K562 (cell line): ENCODE results near the gene AGO1. TPM values are rescaled to one million over a fixed set of nuclear protein-coding genes. Genes with fewer than 3 reads are reported as not detected.

Experiments used
- ATAC-seq: fragments of 200-7000 bp; cut with Tn5 transposase; 3 replicates; pipeline ENCODE4 v1.9.1; 2020; ENCODE audit warnings: moderate library complexity
- BruUV-seq: library from RNA; stranded (reverse); fragments of 400-500 nt; replicated peaks from 2 replicates; lab custom pipeline; 2021; lab: Mats Ljungman, UMichigan
- CTCF ChIA-PET: fragments of 300-600 bp; formaldehyde crosslinking; extraction: SDS; loops from one replicate; lab custom pipeline; 2021; ENCODE audit warnings: low intra/inter-chr PET ratio; lab: Yijun Ruan, JAX
- POLR2A ChIA-PET: fragments of 300-600, 350-650 bp; sonication (Branson Sonifier 250); formaldehyde crosslinking; extraction: SDS; loops from one replicate; lab custom pipeline; 2021; ENCODE audit warnings: antibody characterized with exemption, inconsistent platforms; lab: Yijun Ruan, JAX
- DNase-seq, 4 experiments: peaks; one replicate each; pipeline versions ENCODE4 v3.0.0 to v3.0.0-alpha.2; 2011 to 2018; ENCODE audit warnings: low spot score in 3 of 4, mixed read lengths in 3 of 4; ENCODE audit errors: extremely low read depth in 1 of 4
- FAIRE-seq: peaks from 2 replicates; lab custom pipeline; 2011; peaks lifted over from hg19 to GRCh38; lab: Jason Lieb, UNC
- H2AFZ ChIP-seq: 2 replicates; pipeline ENCODE4 v1.6.0; 2011; ENCODE audit warnings: low read depth, low read length, control low read depth, inconsistent platforms
- H3K27ac ChIP-seq: fragments of 200-600 bp; 3 replicates; pipeline ENCODE4 v1.8.0; 2011; ENCODE audit warnings: low read depth, mild to moderate bottlenecking, control low read depth, inconsistent platforms, low read length, moderate library complexity, mixed read lengths; ENCODE audit errors: extremely low read depth
- H3K27me3 ChIP-seq, 2 experiments: fragments of 300-600 bp in 1 of 2; 2 replicates in 1 of 2; 3 replicates in 1 of 2; pipeline versions ENCODE4 v1.6.0 to v1.8.0; 2011; ENCODE audit warnings: inconsistent platforms in 2 of 2, low read length in 2 of 2, mild to moderate bottlenecking in 1 of 2, mixed read lengths in 1 of 2, moderate library complexity in 1 of 2; ENCODE audit not compliant: control insufficient read depth in 2 of 2, insufficient read depth in 2 of 2
- H3K36me3 ChIP-seq: fragments of 300-600 bp; 3 replicates; pipeline ENCODE4 v1.8.0; 2011; ENCODE audit warnings: mild to moderate bottlenecking, low read length, inconsistent platforms; ENCODE audit not compliant: control insufficient read depth, insufficient read depth
- H3K4me1 ChIP-seq, 2 experiments: fragments of 200-600 bp in 1 of 2; replicated peaks in 1 of 2; 2 replicates in 1 of 2; 3 replicates in 1 of 2; pipeline versions ENCODE4 v1.5.1 to v1.8.0; 2011; ENCODE audit warnings: inconsistent platforms in 2 of 2, low read length in 2 of 2, mild to moderate bottlenecking in 1 of 2, mixed read lengths in 1 of 2, moderate library complexity in 1 of 2; ENCODE audit not compliant: control insufficient read depth in 2 of 2, insufficient read depth in 2 of 2
- H3K4me2 ChIP-seq: 2 replicates; pipeline ENCODE4 v1.6.1; 2011; ENCODE audit warnings: low read length, control low read depth, inconsistent platforms, mixed read lengths; ENCODE audit not compliant: insufficient read depth
- H3K4me3 ChIP-seq: fragments of 200-600 bp; sonication (generic), shearing (Covaris generic); 2 replicates; pipeline ENCODE4 v1.5.1; 2016; ENCODE audit warnings: control low read depth, inconsistent platforms
- H3K79me2 ChIP-seq: fragments of 200-600 bp; 3 replicates; pipeline ENCODE4 v1.8.0; 2011; ENCODE audit warnings: low read length, inconsistent platforms; ENCODE audit not compliant: control insufficient read depth, insufficient read depth
- H3K9ac ChIP-seq, 2 experiments: 2 replicates each; pipeline versions ENCODE4 v1.6.0 to v1.6.1; 2011; ENCODE audit warnings: low read depth in 2 of 2, low read length in 2 of 2, control low read depth in 1 of 2, inconsistent platforms in 1 of 2, mild to moderate bottlenecking in 1 of 2, mixed read lengths in 1 of 2; ENCODE audit not compliant: insufficient read depth in 1 of 2
- H3K9me1 ChIP-seq: one replicate; pipeline ENCODE4 v1.6.0; 2011; ENCODE audit warnings: inconsistent platforms, mild to moderate bottlenecking, low read length, moderate library complexity; ENCODE audit not compliant: control insufficient read depth, insufficient read depth
- H3K9me3 ChIP-seq: replicated peaks from 2 replicates; pipeline ENCODE4 v1.5.1; 2011; ENCODE audit warnings: low read depth, low read length, inconsistent platforms; ENCODE audit not compliant: control insufficient read depth, insufficient read depth
- H4K20me1 ChIP-seq: replicated peaks from 2 replicates; pipeline ENCODE4 v1.6.1; 2011; ENCODE audit warnings: low read length, inconsistent platforms, mixed read lengths; ENCODE audit not compliant: control insufficient read depth, insufficient read depth
- GTF2F1 ChIP-seq: IDR thresholded peaks from 2 replicates; pipeline ENCODE4 v1.6.1; 2011; ENCODE audit warnings: low read depth, low read length, improper control_type of control experiment
- GTF3C2 ChIP-seq: IDR thresholded peaks from 3 replicates; pipeline ENCODE4 v1.6.1; 2011; ENCODE audit warnings: borderline replicate concordance, mild to moderate bottlenecking, moderate library complexity; ENCODE audit not compliant: insufficient read length; ENCODE audit errors: extremely low read depth
- NCOA2 ChIP-seq, 2 experiments: fragments of 450-650 bp; IDR thresholded peaks; 2 replicates each; pipeline ENCODE4 v1.6.1; 2018; ENCODE audit warnings: mild to moderate bottlenecking in 2 of 2, moderate library complexity in 1 of 2; ENCODE audit not compliant: partially characterized antibody in 2 of 2
- RREB1 ChIP-seq: fragments of 250-450 bp; sonication (Bioruptor Pico); IDR thresholded peaks from 2 replicates; pipeline ENCODE4 v1.4.0; 2020
- SMARCA5 ChIP-seq: fragments of 450-650 bp; IDR thresholded peaks from 2 replicates; pipeline ENCODE4 v1.6.1; 2016
- ZC3H8 ChIP-seq: fragments of 450-650 bp; IDR thresholded peaks from 2 replicates; pipeline ENCODE4 v1.6.1; 2017
- ZFX ChIP-seq: sonication (generic); formaldehyde crosslinking; IDR thresholded peaks from 2 replicates; pipeline ENCODE4 v1.8.0; 2022; ENCODE audit warnings: mild to moderate bottlenecking, missing genetic modification reagents, moderate library complexity
- ZNF398 ChIP-seq: fragments of 250-450 bp; sonication (Bioruptor Pico); IDR thresholded peaks from 2 replicates; pipeline ENCODE4 v1.8.0; 2021; ENCODE audit warnings: moderate library complexity, mild to moderate bottlenecking, inconsistent platforms
- ZNF785 ChIP-seq: fragments of 250-450 bp; sonication (Bioruptor Pico); IDR thresholded peaks from 2 replicates; pipeline ENCODE4 v1.4.0; 2020; ENCODE audit warnings: mild to moderate bottlenecking
- WGBS: fragments of 100-300 bp; shearing (Covaris generic); methylation state at CpG from one replicate; pipeline ENCODE4 v1.1.6; 2016; ENCODE audit warnings: low coverage, mixed read lengths; ENCODE audit not compliant: insufficient coverage; ENCODE audit errors: missing lambda C conversion rate; 5-methylcytosine and 5-hydroxymethylcytosine counted together
- in situ Hi-C: fragments of 300-500 bp; cut with MboI; formaldehyde crosslinking; loops from 4 replicates; pipeline ENCODE4 v1.15.0; 2018; ENCODE audit warnings: inconsistent platforms, mixed read lengths
- intact Hi-C: fragments of 100-400 bp; cut with micrococcal nuclease; formaldehyde crosslinking; loops from 2 replicates; pipeline ENCODE4 v1.14.2; 2022
- polyA plus RNA-seq, 8 experiments: library from polyadenylated mRNA; depleted of rRNA in 4 of 8; stranded (reverse) in 5 of 8; unstranded in 3 of 8; fragments of >200 nt; fragmentation: Nextera tagmentation in 2 of 8; fragmentation: Illumina TruSeq in 1 of 8; extraction: Ambion mirVana in 2 of 8; extraction: Trizol in 1 of 8; gene quantifications; 2 replicates each; pipeline versions ENCODE4 v1.2.1 to v1.2.3, GENCODE V29; 2011 to 2014; ENCODE audit warnings: inconsistent platforms in 1 of 8, missing spikeins in 1 of 8
- total RNA-seq, 7 experiments: library from RNA; depleted of rRNA in 6 of 7; stranded (reverse); fragments of >200 nt in 6 of 7; fragmentation: Illumina TruSeq in 2 of 7; extraction: Trizol in 2 of 7; gene quantifications; 2 replicates each; pipeline versions ENCODE4 v1.2.1 to v1.2.3, GENCODE V29; 2011 to 2021; ENCODE audit warnings: low replicate concordance in 1 of 7

Gene AGO1
- total and polyA plus RNA-seq, 9 of the 15 experiments (the other 6 are each of a cell fraction or from before 2014, with no cell fraction given): 7.3 to 64.2 (median 26.0) TPM

- TF ChIP-seq GTF3C2: no peak
Observed at GRCh38 chr1:35870651-35871309, 12.2 kb upstream of the AGO1 start (continued).

- no peaks in the 10 kb centered on the region for H3K9me1 ChIP-seq
- H3K36me3 ChIP-seq: peaks cover 20% of the 10 kb centered on the region; the same call in 2 of the 3 replicates
- no peaks in the 10 kb centered on the region for H3K27me3 ChIP-seq
- H3K4me1 ChIP-seq: peaks cover 0 to 4% of the 10 kb centered on the region in 2 experiments; a peak in 1 of 5 replicates
- no peak overlapping the region for H3K9ac ChIP-seq
- peaks cover 15% of the 10 kb centered on the region for H4K20me1 ChIP-seq
- ChIA-PET CTCF (no interaction called here), POLR2A (interaction anchor here (0.6 to 1.7 kb wide), 4 partner anchors 9 to 287 kb away, joined by 3 to 17 read pairs (median 4); partner anchors contain the start of gene AGO1)
- BruUV-seq: no TSS peak
- ATAC-seq: no peak
- intact Hi-C loops (no loop called here), in situ Hi-C loops (no loop called here)
- no peak for FAIRE-seq
- H3K9me3 ChIP-seq: no peaks in the 10 kb centered on the region
- 21% methylated on average over 4 of the region's 4 CpGs for WGBS
- H3K27ac ChIP-seq: no peak overlapping the region
- peaks cover 82% of the 10 kb centered on the region for H3K79me2 ChIP-seq
- H3K4me3 ChIP-seq: no peak overlapping the region
- H2AFZ ChIP-seq: no peak overlapping the region
- no peak overlapping the region for H3K4me2 ChIP-seq
- no peak for DNase-seq
- TF ChIP-seq GTF2F1: no peak
- TF ChIP-seq SMARCA5: no peak
- TF ChIP-seq ZNF398 (CRISPR knock-in tag): no peak
- TF ChIP-seq ZFX: no peak
- no peak for TF ChIP-seq NCOA2 (IDR thresholded peaks at IDR 0.05; ENCODE audit: partially characterized antibody in 2 of 2)
- TF ChIP-seq RREB1: no peak
- no peak for TF ChIP-seq ZC3H8
- no peak for TF ChIP-seq ZNF785 (CRISPR knock-in tag)
Observed at GRCh38 chr1:35873243-35873750, 9.7 kb upstream of the AGO1 start.
